Ascending aorta (tissue), 2 donors: ENCODE data around the gene RNASE11. TPM values are rescaled to one million over a fixed set of nuclear protein-coding genes. Genes with fewer than 3 reads are reported as not detected.
A peak's percentile ranks its signal among the peaks of the same experiment; 100 is the strongest.

Experiments used
- DNase-seq, 2 donors: peaks; one replicate each; pipeline ENCODE4 v3.0.0-alpha.2; 2019; ENCODE audit warnings: low spot score in 2 of 2
- H3K27ac ChIP-seq, 2 donors: fragments of 200-600 bp; sonication (generic); one replicate each; pipeline ENCODE4 v1.5.1; 2016 to 2017; ENCODE audit warnings: mild to moderate bottlenecking in 1 of 2
- H3K27me3 ChIP-seq: fragments of 200-600 bp; sonication (generic); one replicate; pipeline ENCODE4 v1.5.1; 2017
- H3K36me3 ChIP-seq, 2 donors: fragments of 200-600 bp; sonication (generic); one replicate each; pipeline ENCODE4 v1.5.1; 2016
- H3K4me1 ChIP-seq, 2 donors: fragments of 200-600 bp; sonication (generic); one replicate each; pipeline ENCODE4 v1.5.1; 2016 to 2017; ENCODE audit warnings: mild to moderate bottlenecking in 1 of 2
- H3K4me3 ChIP-seq, 2 donors: fragments of 200-600 bp; sonication (generic); one replicate each; pipeline ENCODE4 v1.5.1; 2016 to 2017; ENCODE audit warnings: mild to moderate bottlenecking in 1 of 2
- H3K9me3 ChIP-seq, 2 donors: fragments of 200-600 bp; sonication (generic); one replicate each; pipeline ENCODE4 v1.5.1; 2016
- intact Hi-C: fragments of 100-400 bp; cut with DNase I; formaldehyde crosslinking; loops from one replicate; pipeline ENCODE4 v1.15.1; 2023
- total RNA-seq: library from RNA; depleted of rRNA; stranded (reverse); fragments of >200 nt; gene quantifications from one replicate; pipeline ENCODE4 v1.1.0, GENCODE V29; 2016
- TF ChIP-seq, protein P1 (sequence below), 3 experiments: fragments of 200-600 bp in 2 of 3; fragments of 450-650 bp in 1 of 3; sonication (generic) in 2 of 3; IDR thresholded peaks; one replicate each; pipeline ENCODE4 v1.5.1; 2016 to 2019; ENCODE audit warnings: antibody characterized with exemption in 3 of 3, mild to moderate bottlenecking in 1 of 3, moderate library complexity in 1 of 3

Gene RNASE11
- total RNA-seq, 1 donor from 2014 or later = not detected

GRCh38 chr14:20611277-20611676 is 23.5 kb upstream of the RNASE11 start:
- TF ChIP-seq, protein P1, sequence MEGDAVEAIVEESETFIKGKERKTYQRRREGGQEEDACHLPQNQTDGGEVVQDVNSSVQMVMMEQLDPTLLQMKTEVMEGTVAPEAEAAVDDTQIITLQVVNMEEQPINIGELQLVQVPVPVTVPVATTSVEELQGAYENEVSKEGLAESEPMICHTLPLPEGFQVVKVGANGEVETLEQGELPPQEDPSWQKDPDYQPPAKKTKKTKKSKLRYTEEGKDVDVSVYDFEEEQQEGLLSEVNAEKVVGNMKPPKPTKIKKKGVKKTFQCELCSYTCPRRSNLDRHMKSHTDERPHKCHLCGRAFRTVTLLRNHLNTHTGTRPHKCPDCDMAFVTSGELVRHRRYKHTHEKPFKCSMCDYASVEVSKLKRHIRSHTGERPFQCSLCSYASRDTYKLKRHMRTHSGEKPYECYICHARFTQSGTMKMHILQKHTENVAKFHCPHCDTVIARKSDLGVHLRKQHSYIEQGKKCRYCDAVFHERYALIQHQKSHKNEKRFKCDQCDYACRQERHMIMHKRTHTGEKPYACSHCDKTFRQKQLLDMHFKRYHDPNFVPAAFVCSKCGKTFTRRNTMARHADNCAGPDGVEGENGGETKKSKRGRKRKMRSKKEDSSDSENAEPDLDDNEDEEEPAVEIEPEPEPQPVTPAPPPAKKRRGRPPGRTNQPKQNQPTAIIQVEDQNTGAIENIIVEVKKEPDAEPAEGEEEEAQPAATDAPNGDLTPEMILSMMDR (IDR thresholded peaks at IDR 0.05) = no peak
- Histone ChIP-seq H3K36me3 (no peaks in the 10 kb centered on the region), H3K27ac (no peak overlapping the region), H3K4me3 (no peak overlapping the region), H3K27me3 (no peaks in the 10 kb centered on the region), H3K9me3 (no peaks in the 10 kb centered on the region), H3K4me1 (no peaks in the 10 kb centered on the region)
- DNase-seq = no peak
- intact Hi-C loops = loop anchor here (5.0 to 10.0 kb wide), 5 partner anchors 154 to 484 kb away; partner anchors contain the start of genes APEX1, METTL17, NDRG2 and ZNF219

- H3K27me3 ChIP-seq = no peaks in the 10 kb centered on the region
- TF ChIP-seq, protein P1 (IDR thresholded peaks at IDR 0.05) = no peak
- no peaks in the 10 kb centered on the region for H3K36me3 ChIP-seq
- peak in 1 of 2 donors; percentile 91 for DNase-seq
- no peaks in the 10 kb centered on the region for H3K4me1 ChIP-seq
- peak overlapping the region; percentile 79 to 89 for H3K27ac ChIP-seq
- peak overlapping the region; percentile 86 to 98 for H3K4me3 ChIP-seq
- intact Hi-C loops = loop anchor here (5.0 to 10.0 kb wide), 5 partner anchors 153 to 485 kb away; partner anchors contain the start of genes APEX1, METTL17, NDRG2 and ZNF219
- no peaks in the 10 kb centered on the region for H3K9me3 ChIP-seq
These were observed 22.4 kb upstream of the RNASE11 start for GRCh38 chr14:20610002-20610765.

GRCh38 chr14:20609215-20610001 is 21.6 kb upstream of the RNASE11 start:
- TF ChIP-seq, protein P1 (IDR thresholded peaks at IDR 0.05) = peak; percentile 84 to 93 (median 90)
- Histone ChIP-seq H3K9me3 (no peaks in the 10 kb centered on the region), H3K4me1 (no peaks in the 10 kb centered on the region), H3K36me3 (no peaks in the 10 kb centered on the region), H3K27ac (peak overlapping the region; percentile 79 to 89), H3K27me3 (no peaks in the 10 kb centered on the region), H3K4me3 (peak overlapping the region; percentile 86 to 98)
- intact Hi-C loops = loop anchor here (1.0 to 10.0 kb wide), 8 partner anchors 75 to 485 kb away; partner anchors contain the start of genes APEX1, METTL17, NDRG2 and RNASE4
- peak in 1 of 2 donors; percentile 91 for DNase-seq

DNA sequence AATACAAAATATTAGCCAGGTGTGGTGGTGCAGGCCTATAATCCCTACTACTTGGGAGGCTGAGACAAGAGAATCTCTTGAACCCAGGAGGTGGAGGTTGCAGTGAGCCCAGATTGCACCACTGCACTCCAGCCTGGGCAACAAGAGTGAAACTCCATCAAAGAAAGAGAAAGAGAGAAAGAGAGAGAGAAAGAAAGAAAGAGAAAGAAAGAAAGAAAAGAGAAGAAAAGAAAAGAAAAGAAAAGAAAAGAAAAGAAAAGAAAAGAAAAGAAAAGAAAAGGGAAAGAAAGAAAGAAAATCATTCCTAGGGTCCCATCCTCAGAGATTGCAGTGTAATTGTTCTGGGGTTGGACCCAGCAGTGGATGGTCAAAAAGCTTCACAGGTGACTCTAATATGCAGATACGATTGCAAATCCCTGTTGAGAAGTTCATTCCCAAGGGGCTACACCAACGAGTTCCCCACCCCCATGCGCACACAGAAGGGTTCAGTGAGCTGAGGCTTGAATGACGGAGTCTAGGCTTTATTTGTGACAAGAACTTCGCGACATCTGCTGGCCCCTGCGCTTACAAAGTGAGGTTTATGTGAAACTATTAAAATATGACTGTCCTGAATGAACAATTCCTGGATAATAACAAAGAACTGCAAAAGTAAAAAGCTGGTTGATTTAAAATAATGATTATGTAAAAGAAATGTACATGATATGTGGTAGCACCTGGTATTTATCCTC is 20.7 kb upstream of the RNASE11 start:
- intact Hi-C loops = loop anchor here (1.0 to 2.0 kb wide), 3 partner anchors 76 to 282 kb away; partner anchors contain the start of gene RNASE4
- H3K36me3 ChIP-seq = no peaks in the 10 kb centered on the region
- H3K27me3 ChIP-seq = no peaks in the 10 kb centered on the region
- no peaks in the 10 kb centered on the region for H3K9me3 ChIP-seq
- peak overlapping the region in 1 of 2 donors; percentile 89 for H3K27ac ChIP-seq
- H3K4me1 ChIP-seq = no peaks in the 10 kb centered on the region
- H3K4me3 ChIP-seq = no peak overlapping the region
- TF ChIP-seq, protein P1 (IDR thresholded peaks at IDR 0.05) = no peak
- DNase-seq = no peak

GRCh38 chr14:20607617-20608016 is 19.8 kb upstream of the RNASE11 start:
- no peak for DNase-seq
- no peak overlapping the region for H3K27ac ChIP-seq
- H3K27me3 ChIP-seq = no peaks in the 10 kb centered on the region
- H3K9me3 ChIP-seq = no peaks in the 10 kb centered on the region
- H3K4me3 ChIP-seq = no peak overlapping the region
- TF ChIP-seq, protein P1 (IDR thresholded peaks at IDR 0.05) = no peak
- no peaks in the 10 kb centered on the region for H3K4me1 ChIP-seq
- H3K36me3 ChIP-seq = no peaks in the 10 kb centered on the region
- intact Hi-C loops = loop anchor here (2.0 kb wide), 1 partner anchor 281 kb away; no protein-coding TSS in a partner anchor
